NCI-H2107 treated with DMSO at 0.1 percent for 48 hours (cell line): ENCODE data around the gene ILK.

Source experiments
- DNase-seq: peaks from one replicate; lab custom pipeline; 2025; ENCODE audit not compliant: unreplicated experiment; lab: John Stamatoyannopoulos, UW

Gene ILK

GRCh38 chr11:6619004-6619745 is 15.6 kb downstream of the ILK start, which contains the start of gene TPP1:
TSS of gene TPP1 (minus strand) at chr11:6619422. CDS start at chr11:6619400, 22 bp downstream.
- peak; percentile 94 for DNase-seq

- no peak for DNase-seq
Observed at GRCh38 chr11:6620636-6621035, 17.1 kb downstream of the ILK start.

GRCh38 chr11:6621711-6622211 is 18.2 kb downstream of the ILK start:
- no peak for DNase-seq

- DNase-seq, result no peak
Observed at GRCh38 chr11:6622261-6623171, 18.9 kb downstream of the ILK start.

- no peak for DNase-seq
Observed at GRCh38 chr11:6623391-6624363, 20.1 kb downstream of the ILK start.

- DNase-seq, result no peak
Observed at GRCh38 chr11:6625156-6625831, 21.7 kb downstream of the ILK start.

GRCh38 chr11:6625832-6626420 is 22.4 kb downstream of the ILK start:
- DNase-seq, result no peak

- no peak for DNase-seq
Observed at GRCh38 chr11:6626971-6627761, 23.6 kb downstream of the ILK start.

- no peak for DNase-seq
Observed at GRCh38 chr11:6627762-6628241, 24.2 kb downstream of the ILK start.

GRCh38 chr11:6628526-6628925 is 25.0 kb downstream of the ILK start:
- DNase-seq, result no peak

GRCh38 chr11:6629573-6629891 is 26.0 kb downstream of the ILK start:
- DNase-seq, result no peak

- no peak for DNase-seq
Observed at GRCh38 chr11:6629892-6630631, 26.5 kb downstream of the ILK start.

GRCh38 chr11:6630632-6631291 is 27.2 kb downstream of the ILK start:
- DNase-seq, result no peak

GRCh38 chr11:6631361-6631890 is 27.9 kb downstream of the ILK start:
- DNase-seq, result no peak

- no peak for DNase-seq
Observed at GRCh38 chr11:6632116-6633073, 28.8 kb downstream of the ILK start.
